NCI-H1694 (cell line): ENCODE results near the gene RPL4.

Experiments used
- DNase-seq: peaks from one replicate; lab custom pipeline; 2025; lab: John Stamatoyannopoulos, UW

RPL4 gene

DNA sequence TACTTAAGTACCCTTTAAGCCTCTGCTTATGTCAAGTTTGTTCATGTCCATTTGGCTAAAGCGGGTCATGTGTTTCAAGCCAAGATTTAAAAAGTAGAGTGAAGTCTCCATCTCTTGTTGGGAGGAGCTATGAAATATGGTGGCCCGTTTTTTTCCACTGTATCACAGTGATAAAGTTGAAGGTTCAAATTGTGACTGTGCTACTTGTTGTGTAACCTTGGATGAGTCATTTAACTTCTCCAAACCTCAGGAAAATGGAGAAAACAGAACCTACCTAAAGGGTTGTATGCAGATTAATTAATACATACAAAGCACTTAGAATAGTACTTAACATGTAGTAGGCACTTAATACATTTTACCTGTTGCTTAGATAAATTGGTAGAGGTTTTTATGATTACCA is 50.5 kb downstream of the RPL4 start:
- no peak for DNase-seq

GRCh38 chr15:66452971-66453580 is 51.6 kb downstream of the RPL4 start:
- peak; percentile 2 for DNase-seq

- no peak for DNase-seq
These were observed 52.2 kb downstream of the RPL4 start for GRCh38 chr15:66452420-66452819.
